ENCODE data around the gene STAM.
"Not testable (repeated sequence)": the region's sequence is repeated elsewhere in the genome, so short reads cannot be mapped to it uniquely, and the experiment has no call there.

STAM gene

GRCh38 chr10:17716161-17716560 is 72.2 kb downstream of the STAM start:
- DNase-seq (ENCODE audit: low read depth, low spot score), result no peak
- H3K27ac ChIP-seq, result no peak overlapping the region

GRCh38 chr10:17722317-17723014 is 78.5 kb downstream of the STAM start:
- DNase-seq (ENCODE audit: low read depth, low spot score); H3K27ac ChIP-seq: not testable (repeated sequence)

- H3K27ac ChIP-seq, result no peak overlapping the region
- no peak for DNase-seq (ENCODE audit: low read depth, low spot score)
These were observed 81.8 kb downstream of the STAM start for GRCh38 chr10:17725703-17726102.

- no peak overlapping the region for H3K27ac ChIP-seq
- DNase-seq (ENCODE audit: low read depth, low spot score), result no peak
These were observed 85.7 kb downstream of the STAM start for GRCh38 chr10:17729630-17730029.

- no peak for DNase-seq (ENCODE audit: low read depth, low spot score)
- H3K27ac ChIP-seq, result no peak overlapping the region
These were observed 86.7 kb downstream of the STAM start for GRCh38 chr10:17730667-17731066.

GRCh38 chr10:17731331-17732020 is 87.5 kb downstream of the STAM start:
- no peak for DNase-seq (ENCODE audit: low read depth, low spot score)
- no peak overlapping the region for H3K27ac ChIP-seq

GRCh38 chr10:17733620-17734019 is 89.7 kb downstream of the STAM start:
- DNase-seq (ENCODE audit: low read depth, low spot score), result no peak

GRCh38 chr10:17734432-17735080 is 90.6 kb downstream of the STAM start:
- no peak for DNase-seq (ENCODE audit: low read depth, low spot score)
- no peak overlapping the region for H3K27ac ChIP-seq

More at GRCh38 chr10:17733620-17734019, 89.7 kb downstream of the STAM start:
- no peak overlapping the region for H3K27ac ChIP-seq

- no peak overlapping the region for H3K27ac ChIP-seq
- no peak for DNase-seq (ENCODE audit: low read depth, low spot score)
These were observed 91.4 kb downstream of the STAM start for GRCh38 chr10:17735166-17735941.

- no peak overlapping the region for H3K27ac ChIP-seq
- no peak for DNase-seq (ENCODE audit: low read depth, low spot score)
These were observed 92.3 kb downstream of the STAM start for GRCh38 chr10:17736223-17736622.

- no peak overlapping the region for H3K27ac ChIP-seq
- no peak for DNase-seq (ENCODE audit: low read depth, low spot score)
These were observed 93.3 kb downstream of the STAM start for GRCh38 chr10:17737027-17737965.

GRCh38 chr10:17740668-17741067 is 96.7 kb downstream of the STAM start:
- H3K27ac ChIP-seq, result no peak overlapping the region
- DNase-seq (ENCODE audit: low read depth, low spot score), result no peak

- no peak for DNase-seq (ENCODE audit: low read depth, low spot score)
- no peak overlapping the region for H3K27ac ChIP-seq
These were observed 99.0 kb downstream of the STAM start for GRCh38 chr10:17742918-17743317.

- H3K27ac ChIP-seq, result no peak overlapping the region
- DNase-seq (ENCODE audit: low read depth, low spot score), result no peak
These were observed 99.5 kb downstream of the STAM start for GRCh38 chr10:17743437-17743836.

- DNase-seq (ENCODE audit: low read depth, low spot score), result no peak
- no peak overlapping the region for H3K27ac ChIP-seq
These were observed 100.5 kb downstream of the STAM start for GRCh38 chr10:17744341-17744861.

- DNase-seq (ENCODE audit: low read depth, low spot score), result no peak
- H3K27ac ChIP-seq, result no peak overlapping the region
These were observed 104.1 kb downstream of the STAM start for GRCh38 chr10:17747883-17748550.

GRCh38 chr10:17749890-17750289 is 105.9 kb downstream of the STAM start:
- no peak for DNase-seq (ENCODE audit: low read depth, low spot score)
- no peak overlapping the region for H3K27ac ChIP-seq

- H3K27ac ChIP-seq, result no peak within 1 kb of the TSS
- DNase-seq (ENCODE audit: low read depth, low spot score), result no peak
These were observed 108.0 kb downstream of the STAM start, which contains the start of gene TMEM236 for GRCh38 chr10:17751781-17752445. TMEM236 (plus strand) TSS chr10:17752201; CDS start chr10:17752296, 95 bp downstream.
